GM23338 (cell line): Measurements from ENCODE around the gene INTS14. TPM values are rescaled to one million over a fixed set of nuclear protein-coding genes. Genes with fewer than 3 reads are reported as not detected.

Experiments
- ATAC-seq: fragments of 200-7000 bp; cut with Tn5 transposase; 3 replicates; pipeline ENCODE4 v1.9.1; 2020
- DNase-seq: peaks from one replicate; pipeline ENCODE4 v3.0.0-alpha.2; 2015; ENCODE audit warnings: low spot score
- H2AFZ ChIP-seq: fragments of 200-600 bp; sonication (generic); 2 replicates; pipeline ENCODE4 v1.8.0; 2016; ENCODE audit warnings: antibody characterized with exemption, mild to moderate bottlenecking, moderate library complexity
- H3F3A ChIP-seq: fragments of 200-600 bp; sonication (generic); replicated peaks from 2 replicates; pipeline ENCODE4 v1.8.0; 2017; ENCODE audit warnings: antibody characterized with exemption, mixed run types, low read depth
- H3K27ac ChIP-seq: fragments of 200-600 bp; sonication (generic); 2 replicates; pipeline ENCODE4 v1.6.1; 2016; ENCODE audit warnings: low read depth
- H3K27me3 ChIP-seq: fragments of 200-600 bp; sonication (generic); 2 replicates; pipeline ENCODE4 v1.8.0; 2016; ENCODE audit warnings: mild to moderate bottlenecking, mixed run types, moderate library complexity; ENCODE audit not compliant: insufficient read depth
- H3K36me3 ChIP-seq: fragments of 200-600 bp; sonication (generic); 2 replicates; pipeline ENCODE4 v1.8.0; 2016; ENCODE audit warnings: mild to moderate bottlenecking; ENCODE audit not compliant: insufficient read depth
- H3K4me1 ChIP-seq: fragments of 200-600 bp; sonication (generic); 2 replicates; pipeline ENCODE4 v1.8.0; 2016; ENCODE audit warnings: mild to moderate bottlenecking, moderate library complexity; ENCODE audit not compliant: insufficient read depth
- H3K4me2 ChIP-seq: fragments of 200-600 bp; sonication (generic); 2 replicates; pipeline ENCODE4 v1.7.1; 2017; ENCODE audit warnings: mixed run types
- H3K4me3 ChIP-seq: fragments of 200-600 bp; sonication (generic); 2 replicates; pipeline ENCODE4 v1.6.1; 2016; ENCODE audit warnings: mixed run types
- H3K79me2 ChIP-seq: fragments of 200-600 bp; sonication (generic); replicated peaks from 2 replicates; pipeline ENCODE4 v1.8.0; 2017; ENCODE audit warnings: mild to moderate bottlenecking; ENCODE audit not compliant: insufficient read depth
- H3K9me2 ChIP-seq: fragments of 200-600 bp; sonication (generic); 2 replicates; pipeline ENCODE4 v1.8.0; 2017; ENCODE audit not compliant: insufficient read depth
- H4K20me1 ChIP-seq: fragments of 200-600 bp; sonication (generic); replicated peaks from 2 replicates; pipeline ENCODE4 v1.8.0; 2017; ENCODE audit warnings: mild to moderate bottlenecking; ENCODE audit not compliant: insufficient read depth
- H3K27ac Mint-ChIP-seq: 2 replicates; pipeline ENCODE4 v1.8.0; 2020; ENCODE audit warnings: inconsistent platforms, mild to moderate bottlenecking, moderate library complexity, mixed read lengths
- H3K27me3 Mint-ChIP-seq: 3 replicates; pipeline ENCODE4 v1.8.0; 2022; ENCODE audit warnings: low read depth, mild to moderate bottlenecking, moderate library complexity, mixed read lengths, inconsistent platforms; ENCODE audit not compliant: insufficient read depth, poor library complexity
- H3K36me3 Mint-ChIP-seq: 3 replicates; pipeline ENCODE4 v1.8.0; 2021; ENCODE audit warnings: low read depth, mild to moderate bottlenecking, inconsistent platforms, moderate library complexity, mixed read lengths
- H3K4me1 Mint-ChIP-seq: 3 replicates; pipeline ENCODE4 v1.8.0; 2020; ENCODE audit warnings: mild to moderate bottlenecking, inconsistent platforms, mixed read lengths
- H3K4me3 Mint-ChIP-seq: 3 replicates; pipeline ENCODE4 v1.8.0; 2021; ENCODE audit warnings: moderate library complexity, mild to moderate bottlenecking, inconsistent platforms, mixed read lengths
- H3K9me3 Mint-ChIP-seq: 3 replicates; pipeline ENCODE4 v1.8.0; 2020; ENCODE audit warnings: moderate library complexity, mild to moderate bottlenecking, inconsistent platforms, mixed read lengths
- CREB1 ChIP-seq: fragments of 250-450 bp; sonication (Bioruptor Pico); IDR thresholded peaks from 2 replicates; pipeline ENCODE4 v1.5.0; 2020; ENCODE audit warnings: low read depth, mild to moderate bottlenecking, moderate library complexity
- EZH2 ChIP-seq: fragments of 200-600 bp; sonication (generic); IDR thresholded peaks from one replicate; pipeline ENCODE4 v1.8.0; 2017; ENCODE audit warnings: antibody characterized with exemption, mild to moderate bottlenecking, low read depth; ENCODE audit not compliant: unreplicated experiment
- EZH2phosphoT487 ChIP-seq: fragments of 200-600 bp; sonication (generic); IDR thresholded peaks from one replicate; pipeline ENCODE4 v1.8.1; 2018; ENCODE audit warnings: antibody characterized with exemption; ENCODE audit not compliant: unreplicated experiment
- JUNB ChIP-seq: IDR thresholded peaks from one replicate; pipeline ENCODE4 v1.6.1; 2016; ENCODE audit warnings: antibody characterized with exemption; ENCODE audit not compliant: unreplicated experiment
- NANOG ChIP-seq: IDR thresholded peaks from 2 replicates; pipeline ENCODE4 v1.6.1; 2016; ENCODE audit warnings: antibody characterized with exemption, borderline replicate concordance
- POLR2AphosphoS5 ChIP-seq: IDR thresholded peaks from 2 replicates; pipeline ENCODE4 v1.6.1; 2016; ENCODE audit warnings: antibody characterized with exemption, low read depth
- REST ChIP-seq: IDR thresholded peaks from one replicate; pipeline ENCODE4 v1.6.1; 2018; ENCODE audit warnings: antibody characterized with exemption; ENCODE audit not compliant: unreplicated experiment
- STAT1 ChIP-seq: IDR thresholded peaks from one replicate; pipeline ENCODE4 v1.6.1; 2016; ENCODE audit warnings: antibody characterized with exemption; ENCODE audit not compliant: unreplicated experiment
- ZNF114 ChIP-seq: fragments of 250-450 bp; sonication (Bioruptor Pico); IDR thresholded peaks from 2 replicates; pipeline ENCODE4 v1.5.0; 2020; ENCODE audit warnings: mild to moderate bottlenecking, moderate library complexity
- ZNF331 ChIP-seq: fragments of 250-450 bp; sonication (Bioruptor Pico); IDR thresholded peaks from 2 replicates; pipeline ENCODE4 v1.5.0; 2020; ENCODE audit warnings: low read depth, mild to moderate bottlenecking, moderate library complexity
- polyA plus RNA-seq: library from polyadenylated mRNA; unstranded; fragments of >200 nt; fragmentation: Nextera tagmentation; extraction: Ambion mirVana; gene quantifications from 2 replicates; pipeline ENCODE4 v1.2.1, GENCODE V29; 2016
- total RNA-seq: library from RNA; depleted of rRNA; stranded (reverse); fragments of >200 nt; shearing (Covaris generic); gene quantifications from 2 replicates; pipeline ENCODE4 v1.2.3, GENCODE V29; 2014
- TF ChIP-seq, protein P1 (sequence below), 2 experiments: fragments of 200-600 bp in 1 of 2; sonication (generic) in 1 of 2; conservative IDR thresholded peaks; 2 replicates each; pipeline versions ENCODE4 v1.5.1 to v1.6.1; 2016 to 2017; ENCODE audit warnings: antibody characterized with exemption in 2 of 2, low read depth in 2 of 2, mild to moderate bottlenecking in 2 of 2, moderate library complexity in 1 of 2
- TF ChIP-seq, protein P2 (sequence below): fragments of 250-450 bp; sonication (Bioruptor Pico); IDR thresholded peaks from 2 replicates; pipeline ENCODE4 v1.5.0; 2020; ENCODE audit warnings: mild to moderate bottlenecking, moderate library complexity
- TF ChIP-seq, protein P3 (sequence below): IDR thresholded peaks from 2 replicates; pipeline ENCODE4 v1.6.1; 2016; ENCODE audit warnings: antibody characterized with exemption

Gene INTS14
- total and polyA plus RNA-seq, 2 experiments from 2014 or later, result 15.2 to 37.7 TPM

DNA sequence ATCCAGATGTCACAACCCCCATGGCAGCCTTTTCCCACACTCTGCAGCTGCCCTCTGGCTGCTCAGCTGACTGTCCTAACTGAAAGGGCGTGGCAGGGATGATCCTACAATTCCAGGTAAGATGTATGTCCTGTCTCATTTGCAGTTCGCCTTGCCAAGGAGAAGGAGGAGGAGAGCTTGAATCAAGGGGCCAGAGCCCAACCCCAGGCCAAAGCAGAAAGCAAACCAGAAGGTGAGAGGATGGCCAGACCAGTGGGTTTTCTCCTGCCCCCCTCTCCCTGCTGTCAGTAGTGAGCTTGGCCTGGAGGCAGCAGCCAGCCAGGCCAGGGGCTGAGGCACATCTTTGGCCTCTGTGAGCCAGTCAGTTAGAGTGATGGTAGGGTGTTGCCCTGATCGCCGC is 33.4 kb upstream of the INTS14 start:
- no peak for ATAC-seq

More for the DNA sequence above, 33.4 kb upstream of the INTS14 start:
- no peak overlapping the region for H3K27ac Mint-ChIP-seq
- no peaks in the 10 kb centered on the region for H3K27me3 ChIP-seq
- DNase-seq, result no peak
- no peaks in the 10 kb centered on the region for H3K79me2 ChIP-seq
- peaks cover 3% of the 10 kb centered on the region for H3K27me3 Mint-ChIP-seq
- H3K9me2 ChIP-seq, result no peaks in the 10 kb centered on the region
- H3K4me1 Mint-ChIP-seq, result peaks cover 6% of the 10 kb centered on the region
- no peaks in the 10 kb centered on the region for H4K20me1 ChIP-seq
- H3K4me1 ChIP-seq, result peaks cover 4% of the 10 kb centered on the region; the same call in 1 of the 2 replicates
- no peaks in the 10 kb centered on the region for H3K36me3 Mint-ChIP-seq
- TF ChIP-seq ZNF331 (CRISPR knock-in tag) (no peak), ZNF114 (CRISPR knock-in tag) (no peak), JUNB (no peak), EZH2phosphoT487 (no peak), STAT1 (no peak), REST (no peak), POLR2AphosphoS5 (no peak), EZH2 (no peak), NANOG (no peak), CREB1 (CRISPR knock-in tag) (no peak)
- TF ChIP-seq, protein P1, sequence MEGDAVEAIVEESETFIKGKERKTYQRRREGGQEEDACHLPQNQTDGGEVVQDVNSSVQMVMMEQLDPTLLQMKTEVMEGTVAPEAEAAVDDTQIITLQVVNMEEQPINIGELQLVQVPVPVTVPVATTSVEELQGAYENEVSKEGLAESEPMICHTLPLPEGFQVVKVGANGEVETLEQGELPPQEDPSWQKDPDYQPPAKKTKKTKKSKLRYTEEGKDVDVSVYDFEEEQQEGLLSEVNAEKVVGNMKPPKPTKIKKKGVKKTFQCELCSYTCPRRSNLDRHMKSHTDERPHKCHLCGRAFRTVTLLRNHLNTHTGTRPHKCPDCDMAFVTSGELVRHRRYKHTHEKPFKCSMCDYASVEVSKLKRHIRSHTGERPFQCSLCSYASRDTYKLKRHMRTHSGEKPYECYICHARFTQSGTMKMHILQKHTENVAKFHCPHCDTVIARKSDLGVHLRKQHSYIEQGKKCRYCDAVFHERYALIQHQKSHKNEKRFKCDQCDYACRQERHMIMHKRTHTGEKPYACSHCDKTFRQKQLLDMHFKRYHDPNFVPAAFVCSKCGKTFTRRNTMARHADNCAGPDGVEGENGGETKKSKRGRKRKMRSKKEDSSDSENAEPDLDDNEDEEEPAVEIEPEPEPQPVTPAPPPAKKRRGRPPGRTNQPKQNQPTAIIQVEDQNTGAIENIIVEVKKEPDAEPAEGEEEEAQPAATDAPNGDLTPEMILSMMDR (conservative IDR thresholded peaks at IDR 0.05; ENCODE audit: low read depth in 2 of 2), result no peak
- TF ChIP-seq, protein P2, sequence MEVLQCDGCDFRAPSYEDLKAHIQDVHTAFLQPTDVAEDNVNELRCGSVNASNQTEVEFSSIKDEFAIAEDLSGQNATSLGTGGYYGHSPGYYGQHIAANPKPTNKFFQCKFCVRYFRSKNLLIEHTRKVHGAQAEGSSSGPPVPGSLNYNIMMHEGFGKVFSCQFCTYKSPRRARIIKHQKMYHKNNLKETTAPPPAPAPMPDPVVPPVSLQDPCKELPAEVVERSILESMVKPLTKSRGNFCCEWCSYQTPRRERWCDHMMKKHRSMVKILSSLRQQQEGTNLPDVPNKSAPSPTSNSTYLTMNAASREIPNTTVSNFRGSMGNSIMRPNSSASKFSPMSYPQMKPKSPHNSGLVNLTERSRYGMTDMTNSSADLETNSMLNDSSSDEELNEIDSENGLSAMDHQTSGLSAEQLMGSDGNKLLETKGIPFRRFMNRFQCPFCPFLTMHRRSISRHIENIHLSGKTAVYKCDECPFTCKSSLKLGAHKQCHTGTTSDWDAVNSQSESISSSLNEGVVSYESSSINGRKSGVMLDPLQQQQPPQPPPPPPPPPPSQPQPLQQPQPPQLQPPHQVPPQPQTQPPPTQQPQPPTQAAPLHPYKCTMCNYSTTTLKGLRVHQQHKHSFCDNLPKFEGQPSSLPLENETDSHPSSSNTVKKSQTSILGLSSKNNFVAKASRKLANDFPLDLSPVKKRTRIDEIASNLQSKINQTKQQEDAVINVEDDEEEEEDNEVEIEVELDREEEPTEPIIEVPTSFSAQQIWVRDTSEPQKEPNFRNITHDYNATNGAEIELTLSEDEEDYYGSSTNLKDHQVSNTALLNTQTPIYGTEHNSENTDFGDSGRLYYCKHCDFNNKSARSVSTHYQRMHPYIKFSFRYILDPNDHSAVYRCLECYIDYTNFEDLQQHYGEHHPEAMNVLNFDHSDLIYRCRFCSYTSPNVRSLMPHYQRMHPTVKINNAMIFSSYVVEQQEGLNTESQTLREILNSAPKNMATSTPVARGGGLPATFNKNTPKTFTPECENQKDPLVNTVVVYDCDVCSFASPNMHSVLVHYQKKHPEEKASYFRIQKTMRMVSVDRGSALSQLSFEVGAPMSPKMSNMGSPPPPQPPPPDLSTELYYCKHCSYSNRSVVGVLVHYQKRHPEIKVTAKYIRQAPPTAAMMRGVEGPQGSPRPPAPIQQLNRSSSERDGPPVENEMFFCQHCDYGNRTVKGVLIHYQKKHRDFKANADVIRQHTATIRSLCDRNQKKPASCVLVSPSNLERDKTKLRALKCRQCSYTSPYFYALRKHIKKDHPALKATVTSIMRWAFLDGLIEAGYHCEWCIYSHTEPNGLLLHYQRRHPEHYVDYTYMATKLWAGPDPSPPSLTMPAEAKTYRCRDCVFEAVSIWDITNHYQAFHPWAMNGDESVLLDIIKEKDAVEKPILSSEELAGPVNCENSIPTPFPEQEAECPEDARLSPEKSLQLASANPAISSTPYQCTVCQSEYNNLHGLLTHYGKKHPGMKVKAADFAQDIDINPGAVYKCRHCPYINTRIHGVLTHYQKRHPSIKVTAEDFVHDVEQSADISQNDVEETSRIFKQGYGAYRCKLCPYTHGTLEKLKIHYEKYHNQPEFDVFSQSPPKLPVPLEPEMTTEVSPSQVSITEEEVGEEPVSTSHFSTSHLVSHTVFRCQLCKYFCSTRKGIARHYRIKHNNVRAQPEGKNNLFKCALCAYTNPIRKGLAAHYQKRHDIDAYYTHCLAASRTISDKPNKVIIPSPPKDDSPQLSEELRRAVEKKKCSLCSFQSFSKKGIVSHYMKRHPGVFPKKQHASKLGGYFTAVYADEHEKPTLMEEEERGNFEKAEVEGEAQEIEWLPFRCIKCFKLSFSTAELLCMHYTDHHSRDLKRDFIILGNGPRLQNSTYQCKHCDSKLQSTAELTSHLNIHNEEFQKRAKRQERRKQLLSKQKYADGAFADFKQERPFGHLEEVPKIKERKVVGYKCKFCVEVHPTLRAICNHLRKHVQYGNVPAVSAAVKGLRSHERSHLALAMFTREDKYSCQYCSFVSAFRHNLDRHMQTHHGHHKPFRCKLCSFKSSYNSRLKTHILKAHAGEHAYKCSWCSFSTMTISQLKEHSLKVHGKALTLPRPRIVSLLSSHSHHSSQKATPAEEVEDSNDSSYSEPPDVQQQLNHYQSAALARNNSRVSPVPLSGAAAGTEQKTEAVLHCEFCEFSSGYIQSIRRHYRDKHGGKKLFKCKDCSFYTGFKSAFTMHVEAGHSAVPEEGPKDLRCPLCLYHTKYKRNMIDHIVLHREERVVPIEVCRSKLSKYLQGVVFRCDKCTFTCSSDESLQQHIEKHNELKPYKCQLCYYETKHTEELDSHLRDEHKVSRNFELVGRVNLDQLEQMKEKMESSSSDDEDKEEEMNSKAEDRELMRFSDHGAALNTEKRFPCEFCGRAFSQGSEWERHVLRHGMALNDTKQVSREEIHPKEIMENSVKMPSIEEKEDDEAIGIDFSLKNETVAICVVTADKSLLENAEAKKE (CRISPR knock-in tag), result no peak
- TF ChIP-seq, protein P3, sequence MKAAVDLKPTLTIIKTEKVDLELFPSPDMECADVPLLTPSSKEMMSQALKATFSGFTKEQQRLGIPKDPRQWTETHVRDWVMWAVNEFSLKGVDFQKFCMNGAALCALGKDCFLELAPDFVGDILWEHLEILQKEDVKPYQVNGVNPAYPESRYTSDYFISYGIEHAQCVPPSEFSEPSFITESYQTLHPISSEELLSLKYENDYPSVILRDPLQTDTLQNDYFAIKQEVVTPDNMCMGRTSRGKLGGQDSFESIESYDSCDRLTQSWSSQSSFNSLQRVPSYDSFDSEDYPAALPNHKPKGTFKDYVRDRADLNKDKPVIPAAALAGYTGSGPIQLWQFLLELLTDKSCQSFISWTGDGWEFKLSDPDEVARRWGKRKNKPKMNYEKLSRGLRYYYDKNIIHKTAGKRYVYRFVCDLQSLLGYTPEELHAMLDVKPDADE, result no peak
- H3K27ac ChIP-seq, result no peak overlapping the region
- no peak overlapping the region for H2AFZ ChIP-seq
- no peak overlapping the region for H3K4me3 Mint-ChIP-seq
- no peak overlapping the region for H3K4me3 ChIP-seq
- H3K9me3 Mint-ChIP-seq, result no peaks in the 10 kb centered on the region; the same call in 2 of the 3 replicates
- no peaks in the 10 kb centered on the region for H3F3A ChIP-seq
- H3K36me3 ChIP-seq, result no peaks in the 10 kb centered on the region
- H3K4me2 ChIP-seq, result no peak overlapping the region
